ENCODE data around the gene QRICH2.

GRCh38 chr17:76250141-76250540 lies 57.9 kb downstream of the QRICH2 start:
- TF ChIP-seq, protein P1, sequence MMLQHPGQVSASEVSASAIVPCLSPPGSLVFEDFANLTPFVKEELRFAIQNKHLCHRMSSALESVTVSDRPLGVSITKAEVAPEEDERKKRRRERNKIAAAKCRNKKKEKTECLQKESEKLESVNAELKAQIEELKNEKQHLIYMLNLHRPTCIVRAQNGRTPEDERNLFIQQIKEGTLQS (IDR thresholded peaks at IDR 0.05), result no peak
- TF ChIP-seq CTCF (IDR thresholded peaks at IDR 0.05; ENCODE audit: low read depth, low read length, missing input control), result no peak
- no peak for TF ChIP-seq RXRA (IDR thresholded peaks at IDR 0.05)
- TF ChIP-seq TAF1 (conservative IDR thresholded peaks at IDR 0.05), result no peak
- TF ChIP-seq EGR1 (IDR thresholded peaks at IDR 0.05; ENCODE audit: low read depth in 2 of 2), result no peak

All from liver (tissue), 3 donors.